GM12865 (cell line): ENCODE data around the gene SLC41A2.

Experiments
- DNase-seq: peaks from one replicate; pipeline ENCODE4 v3.0.0; 2010; ENCODE audit warnings: low read depth
- H3K4me3 ChIP-seq: 2 replicates; pipeline ENCODE4 v1.5.1; 2011; ENCODE audit warnings: mild to moderate bottlenecking, low read depth, low read length, control low read depth
- TF ChIP-seq, protein P1 (sequence below): IDR thresholded peaks from 2 replicates; pipeline ENCODE4 v1.5.1; 2011; ENCODE audit warnings: low read length, control low read depth, low read depth, inconsistent platforms; ENCODE audit not compliant: insufficient read depth; ENCODE audit errors: missing control alignments

SLC41A2 gene

GRCh38 chr12:104958001-104958804 is at the start of gene SLC41A2:
Gene SLC41A2 (minus strand): TSS chr12:104958290. CDS start chr12:104928527, 29,763 bp downstream.
- TF ChIP-seq, protein P1, sequence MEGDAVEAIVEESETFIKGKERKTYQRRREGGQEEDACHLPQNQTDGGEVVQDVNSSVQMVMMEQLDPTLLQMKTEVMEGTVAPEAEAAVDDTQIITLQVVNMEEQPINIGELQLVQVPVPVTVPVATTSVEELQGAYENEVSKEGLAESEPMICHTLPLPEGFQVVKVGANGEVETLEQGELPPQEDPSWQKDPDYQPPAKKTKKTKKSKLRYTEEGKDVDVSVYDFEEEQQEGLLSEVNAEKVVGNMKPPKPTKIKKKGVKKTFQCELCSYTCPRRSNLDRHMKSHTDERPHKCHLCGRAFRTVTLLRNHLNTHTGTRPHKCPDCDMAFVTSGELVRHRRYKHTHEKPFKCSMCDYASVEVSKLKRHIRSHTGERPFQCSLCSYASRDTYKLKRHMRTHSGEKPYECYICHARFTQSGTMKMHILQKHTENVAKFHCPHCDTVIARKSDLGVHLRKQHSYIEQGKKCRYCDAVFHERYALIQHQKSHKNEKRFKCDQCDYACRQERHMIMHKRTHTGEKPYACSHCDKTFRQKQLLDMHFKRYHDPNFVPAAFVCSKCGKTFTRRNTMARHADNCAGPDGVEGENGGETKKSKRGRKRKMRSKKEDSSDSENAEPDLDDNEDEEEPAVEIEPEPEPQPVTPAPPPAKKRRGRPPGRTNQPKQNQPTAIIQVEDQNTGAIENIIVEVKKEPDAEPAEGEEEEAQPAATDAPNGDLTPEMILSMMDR: peak; percentile 29
- peak within 1 kb of the TSS; percentile 85 for H3K4me3 ChIP-seq
- DNase-seq: peak; percentile 89

DNA sequence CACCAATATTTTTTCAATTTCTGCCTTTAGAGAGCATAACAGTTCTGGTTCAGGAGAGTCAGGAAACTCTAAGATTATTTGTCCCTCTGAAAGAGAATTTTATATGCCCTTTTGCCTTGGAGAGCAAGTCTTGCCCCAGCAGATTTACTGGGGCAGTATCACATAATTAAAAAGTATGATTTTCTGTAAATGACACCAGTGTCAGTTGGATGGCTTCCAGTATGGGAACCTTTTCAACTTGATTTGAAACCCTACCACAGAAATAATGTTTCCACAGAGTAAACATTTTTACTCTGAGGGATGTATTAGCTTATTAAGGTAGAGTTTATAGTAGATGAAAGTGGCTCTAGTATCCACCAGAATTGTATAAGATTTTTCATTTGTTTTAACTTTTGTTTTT is 43.4 kb upstream of the SLC41A2 start:
- no peak overlapping the region for H3K4me3 ChIP-seq
- DNase-seq: no peak
- TF ChIP-seq, protein P1: no peak

- no peak for DNase-seq
- no peak overlapping the region for H3K4me3 ChIP-seq
- TF ChIP-seq, protein P1: no peak
Measured at GRCh38 chr12:104999347-104999685, 41.2 kb upstream of the SLC41A2 start.

GRCh38 chr12:104998423-104999346 is 40.6 kb upstream of the SLC41A2 start:
- H3K4me3 ChIP-seq: no peak overlapping the region
- no peak for DNase-seq

GRCh38 chr12:104997541-104997940 is 39.5 kb upstream of the SLC41A2 start:
- TF ChIP-seq, protein P1: no peak
- no peak overlapping the region for H3K4me3 ChIP-seq
- no peak for DNase-seq

More at GRCh38 chr12:104998423-104999346, 40.6 kb upstream of the SLC41A2 start:
- TF ChIP-seq, protein P1: no peak

GRCh38 chr12:104994336-104994735 is 36.2 kb upstream of the SLC41A2 start:
- TF ChIP-seq, protein P1: no peak
- no peak overlapping the region for H3K4me3 ChIP-seq
- DNase-seq: no peak
